LNCaP clone FGC (cell line): ENCODE measurements around the gene AMDHD2.

Source experiments
- DNase-seq: peaks from one replicate; pipeline ENCODE4 v3.0.0-alpha.2; 2011; ENCODE audit warnings: low read depth
- H3K4me3 ChIP-seq: 2 replicates; pipeline ENCODE4 v1.5.1; 2011; ENCODE audit warnings: mild to moderate bottlenecking, low read depth, low read length, control low read depth
- TF ChIP-seq, protein P1 (sequence below): IDR thresholded peaks from 2 replicates; pipeline ENCODE4 v1.5.1; 2012; ENCODE audit warnings: mild to moderate bottlenecking; ENCODE audit not compliant: control insufficient read depth, insufficient read depth; ENCODE audit errors: extremely low read depth

The AMDHD2 gene

DNA sequence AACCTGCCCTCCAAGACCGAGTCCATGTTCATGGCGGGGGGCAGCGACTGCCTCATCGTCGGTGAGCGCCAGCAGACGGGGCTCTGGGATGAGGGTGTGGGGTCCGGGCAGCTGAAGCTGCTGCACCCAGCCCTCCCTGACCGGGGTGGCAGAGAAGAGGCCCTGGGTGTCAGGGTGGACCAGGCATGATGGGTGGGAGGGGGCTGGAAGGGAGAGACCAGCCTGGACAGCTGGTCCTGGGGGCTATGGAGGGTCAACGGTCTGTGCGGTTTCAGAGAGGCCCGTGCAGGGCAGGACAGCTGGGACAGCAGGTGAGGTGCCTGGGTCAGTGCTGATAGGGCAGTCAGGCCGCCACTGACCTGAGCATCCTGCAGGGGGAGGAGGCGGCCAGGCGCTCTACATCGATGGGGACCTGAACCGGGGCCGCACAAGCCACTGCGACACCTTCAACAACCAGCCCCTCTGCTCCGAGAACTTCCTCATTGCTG lies 19.7 kb upstream of the AMDHD2 start:
- TF ChIP-seq, protein P1, sequence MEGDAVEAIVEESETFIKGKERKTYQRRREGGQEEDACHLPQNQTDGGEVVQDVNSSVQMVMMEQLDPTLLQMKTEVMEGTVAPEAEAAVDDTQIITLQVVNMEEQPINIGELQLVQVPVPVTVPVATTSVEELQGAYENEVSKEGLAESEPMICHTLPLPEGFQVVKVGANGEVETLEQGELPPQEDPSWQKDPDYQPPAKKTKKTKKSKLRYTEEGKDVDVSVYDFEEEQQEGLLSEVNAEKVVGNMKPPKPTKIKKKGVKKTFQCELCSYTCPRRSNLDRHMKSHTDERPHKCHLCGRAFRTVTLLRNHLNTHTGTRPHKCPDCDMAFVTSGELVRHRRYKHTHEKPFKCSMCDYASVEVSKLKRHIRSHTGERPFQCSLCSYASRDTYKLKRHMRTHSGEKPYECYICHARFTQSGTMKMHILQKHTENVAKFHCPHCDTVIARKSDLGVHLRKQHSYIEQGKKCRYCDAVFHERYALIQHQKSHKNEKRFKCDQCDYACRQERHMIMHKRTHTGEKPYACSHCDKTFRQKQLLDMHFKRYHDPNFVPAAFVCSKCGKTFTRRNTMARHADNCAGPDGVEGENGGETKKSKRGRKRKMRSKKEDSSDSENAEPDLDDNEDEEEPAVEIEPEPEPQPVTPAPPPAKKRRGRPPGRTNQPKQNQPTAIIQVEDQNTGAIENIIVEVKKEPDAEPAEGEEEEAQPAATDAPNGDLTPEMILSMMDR, result no peak
- no peak for DNase-seq

DNA sequence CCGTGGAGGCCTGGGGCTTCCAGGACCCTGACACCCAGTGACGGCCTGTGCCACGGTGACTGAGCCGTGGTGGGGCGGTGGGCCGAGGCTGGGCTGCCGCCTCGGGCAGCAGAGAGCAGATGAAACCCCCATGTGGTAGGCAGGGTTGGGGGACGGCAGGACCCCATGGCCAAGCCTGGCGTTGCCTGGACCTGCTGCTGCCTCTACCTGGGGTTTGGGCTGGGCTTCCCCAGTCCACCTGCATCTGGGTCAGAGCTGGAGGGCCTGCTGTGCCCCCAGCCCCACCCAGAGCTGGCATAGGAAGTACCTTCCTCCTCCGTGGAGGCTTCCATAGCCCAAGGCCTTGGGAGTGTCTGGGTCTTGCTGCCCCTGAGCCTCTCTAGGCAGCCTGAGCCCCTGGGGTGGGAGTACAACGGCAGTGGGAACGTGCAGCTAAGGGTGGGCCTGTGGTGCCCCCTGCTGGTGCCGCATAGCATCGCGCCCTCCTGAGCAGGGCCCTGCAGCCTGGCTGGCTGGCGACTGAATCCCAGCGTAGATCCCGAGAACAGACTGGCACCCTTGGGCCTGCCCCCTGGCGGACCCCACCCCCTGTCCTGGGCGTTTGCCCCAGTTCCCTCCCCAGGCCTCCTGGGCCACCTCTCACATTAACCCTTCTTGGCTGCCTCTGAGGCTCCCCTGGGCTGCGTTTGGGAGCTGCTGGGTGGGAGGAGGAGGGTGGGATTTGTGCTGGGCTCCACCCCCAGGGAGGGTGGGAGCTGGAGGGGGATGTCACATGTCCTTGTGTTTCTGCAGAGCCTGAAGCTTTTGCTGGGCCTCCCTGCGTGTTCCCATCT lies 19.0 kb upstream of the AMDHD2 start:
- no peak overlapping the region for H3K4me3 ChIP-seq
- no peak for DNase-seq
- TF ChIP-seq, protein P1, result peak; percentile 97

More for the DNA sequence above, 19.7 kb upstream of the AMDHD2 start:
- H3K4me3 ChIP-seq, result no peak overlapping the region

DNA sequence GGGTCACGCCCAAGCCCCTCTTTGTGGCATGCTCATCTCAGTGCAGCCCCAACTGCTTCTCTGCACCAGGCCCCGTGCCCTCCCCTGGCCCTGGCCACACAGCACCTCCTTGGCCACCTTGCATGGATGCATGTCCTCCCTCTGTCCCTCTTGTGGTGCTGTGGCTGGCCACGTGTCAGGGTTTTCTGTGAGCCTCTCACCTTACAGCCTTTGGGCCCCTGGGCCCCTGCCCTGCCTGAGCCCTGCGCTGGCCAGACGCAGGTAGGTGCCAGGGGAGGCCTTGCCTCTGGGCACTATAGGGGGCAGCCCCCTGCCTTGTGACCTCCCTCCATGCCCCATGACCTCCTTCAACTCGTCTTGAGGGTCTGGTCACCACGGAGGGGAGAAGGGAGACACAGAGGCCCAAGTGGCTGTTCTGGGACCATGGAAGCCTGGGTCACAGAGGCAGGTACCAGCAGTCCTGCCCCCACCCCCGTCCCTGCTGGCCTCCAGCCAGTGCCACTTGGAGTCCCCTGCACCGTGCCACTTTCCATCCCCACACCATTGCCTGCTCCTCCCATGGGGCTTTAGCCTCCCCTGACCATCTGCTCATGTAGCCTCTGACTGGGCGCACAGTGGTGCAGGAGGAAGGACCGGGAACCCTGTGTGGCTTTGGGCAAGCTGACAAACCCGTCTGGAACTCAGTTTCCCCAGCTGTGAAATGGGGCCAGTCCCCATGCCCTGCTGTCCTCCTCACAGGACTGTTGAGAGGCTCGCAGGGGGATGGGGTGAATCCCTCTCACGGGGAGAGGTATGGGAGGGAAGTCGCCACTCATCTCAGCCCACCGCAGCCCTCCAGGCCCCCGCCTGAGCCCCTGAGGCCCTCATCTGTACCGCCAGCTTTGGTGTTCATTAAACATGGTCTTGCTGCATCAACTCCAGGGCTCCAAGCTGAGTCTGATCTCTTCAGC lies 17.9 kb upstream of the AMDHD2 start:
- no peak overlapping the region for H3K4me3 ChIP-seq
- no peak for DNase-seq

DNA sequence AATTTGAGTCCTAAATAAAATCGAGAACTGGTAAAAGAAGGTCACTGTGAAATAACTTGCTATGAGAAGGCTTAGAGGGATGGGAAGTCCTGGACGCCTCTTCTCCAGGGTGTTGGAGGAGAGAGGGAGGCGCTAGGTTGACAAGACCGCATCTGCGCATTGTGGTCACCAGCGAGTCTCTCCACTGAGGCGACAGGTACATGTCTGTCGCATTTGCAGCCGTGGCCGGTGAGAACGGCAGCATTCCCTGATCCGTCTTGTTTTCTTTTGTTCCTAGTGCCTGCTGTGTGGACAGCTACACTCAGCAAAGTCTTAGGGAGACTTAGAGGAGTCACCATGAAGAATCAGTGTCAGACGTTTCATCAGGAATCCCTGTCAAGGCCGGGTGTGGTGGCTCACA lies 14.5 kb upstream of the AMDHD2 start:
- no peak for DNase-seq
- TF ChIP-seq, protein P1, result no peak
- no peak overlapping the region for H3K4me3 ChIP-seq

More for the DNA sequence above, 17.9 kb upstream of the AMDHD2 start:
- TF ChIP-seq, protein P1, result no peak

DNA sequence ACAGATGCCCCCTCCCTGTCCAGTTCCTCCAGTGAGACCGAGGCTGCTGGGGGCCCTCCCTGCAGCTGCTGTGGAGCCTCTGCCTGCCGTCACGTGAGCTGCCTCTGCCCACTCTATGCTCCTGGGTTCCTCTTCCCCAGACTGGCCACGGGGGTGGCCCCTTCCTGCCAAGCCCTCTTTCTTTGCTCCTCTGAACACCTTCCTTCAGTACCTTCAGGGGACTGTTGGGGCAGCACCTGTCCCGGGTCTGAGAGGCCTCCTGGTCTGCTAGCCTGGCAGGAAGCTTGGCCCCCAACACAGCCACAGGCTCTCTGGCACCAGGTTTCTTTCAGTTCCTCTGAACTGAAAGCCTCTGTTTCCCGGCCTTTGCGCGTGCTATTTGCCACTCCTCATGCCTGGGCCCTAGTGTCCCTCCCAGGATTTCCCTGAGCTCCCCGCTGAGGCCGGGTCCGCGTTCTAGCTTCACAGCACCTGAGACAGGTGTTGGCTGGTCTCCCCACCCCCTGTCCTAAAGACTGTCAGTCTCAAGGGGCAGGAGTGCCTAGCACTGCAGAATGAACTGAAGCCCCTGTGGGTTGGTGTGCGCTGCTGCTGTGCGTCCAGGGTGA lies 13.0 kb upstream of the AMDHD2 start:
- no peak overlapping the region for H3K4me3 ChIP-seq
- TF ChIP-seq, protein P1, result no peak
- DNase-seq, result no peak

DNA sequence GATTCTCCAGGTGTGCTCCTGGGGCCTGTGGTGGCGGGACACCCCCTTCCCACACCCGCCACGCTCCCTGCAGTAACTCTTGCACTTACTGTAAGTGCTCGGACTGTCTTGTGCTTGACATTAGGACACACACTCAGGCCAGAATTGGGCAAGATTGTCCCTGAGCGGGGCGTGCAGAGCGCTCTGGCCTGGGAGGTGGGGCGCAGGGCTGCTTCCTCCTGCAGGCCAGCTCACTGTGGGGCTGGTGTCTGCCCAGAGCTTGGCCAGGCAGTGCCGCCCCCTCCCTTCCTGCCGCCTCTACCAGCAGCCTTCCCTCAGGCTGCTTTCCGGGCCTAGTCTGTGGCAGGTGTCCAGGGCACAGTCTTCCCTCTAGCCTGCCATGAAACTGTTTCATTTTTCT lies 12.5 kb upstream of the AMDHD2 start:
- TF ChIP-seq, protein P1, result no peak
- H3K4me3 ChIP-seq, result no peak overlapping the region
- DNase-seq, result no peak
